GM19324 (cell line): ENCODE results near the gene DPEP2.
"Not testable (repeated sequence)": the region's sequence is repeated elsewhere in the genome, so short reads cannot be mapped to it uniquely, and the experiment has no call there.

Experiments used
- ATAC-seq: cut with Tn5 transposase; IDR thresholded peaks from one replicate; pipeline ENCODE4 v1.9.1; 2021; ENCODE audit warnings: mild to moderate bottlenecking, moderate library complexity; ENCODE audit not compliant: unreplicated experiment, low FRiP score

DPEP2 gene

DNA sequence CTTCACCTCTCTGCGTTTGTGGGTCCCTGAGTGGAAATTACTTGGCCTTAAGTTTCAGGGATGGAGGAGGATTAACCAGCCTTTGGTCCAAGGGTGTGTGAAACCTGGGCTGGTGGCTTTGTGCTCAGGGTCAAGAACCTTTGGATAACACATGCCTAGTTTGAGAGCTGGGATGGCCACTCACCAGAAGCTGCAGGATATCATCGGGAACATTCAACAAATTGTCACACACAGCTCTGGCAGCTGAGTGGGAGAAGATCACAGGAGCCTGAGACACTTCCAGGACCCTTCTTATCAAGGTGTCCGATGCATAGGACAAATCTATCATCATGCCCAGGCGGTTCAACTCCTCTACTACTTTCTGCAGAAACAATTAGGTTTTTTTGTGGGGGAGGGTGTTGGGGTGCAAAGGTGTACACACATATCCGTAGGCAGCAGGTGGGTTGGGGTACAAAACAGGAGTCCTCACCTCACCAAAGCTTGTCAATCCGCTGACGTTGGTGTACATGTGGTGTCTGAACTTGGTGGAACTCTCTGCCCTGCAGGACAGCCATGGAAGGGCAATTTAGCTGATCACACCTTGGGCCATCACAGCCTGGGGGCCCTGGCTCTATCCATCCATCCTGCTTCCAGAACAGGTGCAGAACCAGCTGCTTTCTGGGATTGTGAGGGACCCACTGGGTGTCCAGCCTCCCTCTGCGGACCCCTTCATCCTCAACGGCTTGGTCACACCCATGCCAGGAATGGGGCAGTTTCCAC is 21.6 kb downstream of the DPEP2 start:
- no peak for ATAC-seq

DNA sequence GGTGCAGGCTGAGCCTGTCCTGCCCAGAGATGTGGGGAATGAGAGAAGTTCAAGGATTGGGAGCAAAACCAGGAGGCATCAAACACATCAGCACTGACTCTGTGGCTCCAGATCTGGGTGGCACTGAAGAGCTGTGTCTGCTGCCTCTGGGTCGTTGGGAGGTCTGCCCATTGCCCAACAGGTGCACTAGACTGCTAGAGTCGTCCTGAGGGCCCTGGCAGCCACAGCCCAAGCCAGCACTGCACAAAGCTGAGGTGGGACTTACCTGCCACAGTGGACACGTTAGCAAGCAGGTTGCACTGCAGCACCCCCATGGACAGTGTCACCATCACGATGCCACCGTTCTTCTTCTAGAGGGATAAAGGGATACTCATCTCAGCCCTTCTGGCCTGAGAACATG is 22.3 kb downstream of the DPEP2 start:
- ATAC-seq, result no peak

- no peak for ATAC-seq
Measured at GRCh38 chr16:67976205-67976604, 23.1 kb downstream of the DPEP2 start.

DNA sequence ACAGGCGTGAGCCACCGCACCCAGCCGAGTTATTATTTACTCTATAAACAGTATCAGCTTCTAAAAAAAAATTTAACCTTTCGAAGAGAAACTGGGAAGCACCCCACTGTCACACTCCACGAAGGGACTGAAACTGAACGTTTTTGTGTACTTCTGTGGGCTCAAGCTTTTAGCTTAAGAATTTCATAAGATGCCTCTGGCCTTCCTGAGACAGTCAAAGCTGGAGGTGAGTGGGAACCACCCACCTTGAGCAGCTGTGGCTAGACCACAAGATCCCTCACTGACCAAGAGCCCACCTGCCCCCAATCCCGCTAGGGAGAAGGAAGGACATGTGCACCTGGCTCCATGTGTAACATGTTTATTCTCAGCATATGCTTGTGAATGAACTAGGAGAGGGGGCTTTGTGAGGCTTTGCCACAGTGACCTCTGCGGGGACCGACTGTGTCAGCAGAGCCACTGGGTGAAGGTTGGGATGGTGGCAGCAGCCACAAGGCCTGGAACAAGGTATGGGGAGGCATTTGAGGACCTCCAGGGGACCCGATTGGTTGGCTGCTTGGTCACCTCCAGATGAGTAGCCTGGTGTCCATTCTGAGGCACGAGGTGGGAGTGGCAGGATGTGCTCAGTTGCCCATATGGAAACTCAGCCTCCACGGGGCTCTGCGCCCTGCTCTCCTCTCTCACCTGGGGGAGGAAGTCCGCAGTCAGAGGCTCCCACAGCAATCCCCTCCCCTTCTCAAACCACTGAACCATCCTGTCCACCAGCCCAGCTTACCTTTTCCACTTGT is 23.8 kb downstream of the DPEP2 start:
- no peak for ATAC-seq

GRCh38 chr16:67972285-67972684 is 27.0 kb downstream of the DPEP2 start:
- not testable (repeated sequence) for ATAC-seq

DNA sequence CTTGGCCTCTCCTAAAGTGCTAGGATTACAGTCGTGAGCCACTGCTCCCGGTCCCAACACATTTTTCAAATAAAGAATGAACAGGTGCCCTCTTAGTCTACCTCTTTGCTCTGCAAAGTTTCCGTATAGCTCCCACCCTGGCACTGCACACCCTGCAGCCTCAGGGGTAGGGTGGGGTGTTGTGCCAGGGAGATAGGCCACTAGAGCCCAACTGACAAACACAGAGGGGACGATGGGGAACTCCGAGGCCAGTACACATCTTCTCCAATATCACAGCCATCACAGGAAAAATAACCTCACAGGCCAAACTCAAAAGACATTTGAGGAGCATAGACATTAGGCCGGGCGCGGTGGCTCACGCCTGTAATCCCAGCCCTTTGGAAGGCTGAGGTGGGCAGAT is 28.2 kb downstream of the DPEP2 start:
- no peak for ATAC-seq

DNA sequence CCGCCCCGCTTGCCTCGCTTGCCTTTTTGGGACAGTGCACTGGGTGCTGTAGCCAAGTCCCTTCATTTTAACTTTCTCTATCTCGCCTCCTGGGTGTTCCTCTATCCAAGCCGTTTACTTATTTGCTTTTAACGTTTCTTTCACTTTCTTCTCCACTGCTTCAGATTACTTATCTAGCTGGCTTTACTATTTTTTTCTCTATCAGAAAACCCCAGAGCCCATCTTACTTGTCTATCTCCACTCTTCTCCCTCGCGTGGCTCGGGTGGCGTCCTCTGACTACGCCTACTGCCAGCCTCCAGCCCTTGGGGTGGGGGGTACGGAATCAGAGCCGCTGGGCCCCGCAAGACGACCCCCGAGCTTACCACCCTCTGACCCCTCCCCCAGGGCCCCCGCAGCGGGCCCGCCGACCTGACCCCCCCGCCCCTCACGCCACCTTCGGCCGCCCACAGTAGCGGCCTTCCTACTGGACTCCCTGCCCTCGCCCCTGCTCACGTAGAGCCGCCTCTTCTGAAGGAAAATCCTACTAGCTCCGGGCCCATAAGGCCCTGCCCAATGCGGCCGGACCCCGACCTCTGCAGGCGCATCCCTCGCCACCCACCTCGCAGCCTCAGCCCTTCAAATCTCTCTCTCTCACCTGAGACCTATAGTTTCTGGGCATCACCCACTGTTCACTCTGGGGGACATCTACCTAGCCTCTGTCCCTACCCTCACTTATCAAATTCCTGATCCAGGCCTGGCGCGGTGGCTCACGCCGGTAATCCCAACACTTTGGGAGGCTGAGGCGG is 29.8 kb downstream of the DPEP2 start:
- no peak for ATAC-seq

DNA sequence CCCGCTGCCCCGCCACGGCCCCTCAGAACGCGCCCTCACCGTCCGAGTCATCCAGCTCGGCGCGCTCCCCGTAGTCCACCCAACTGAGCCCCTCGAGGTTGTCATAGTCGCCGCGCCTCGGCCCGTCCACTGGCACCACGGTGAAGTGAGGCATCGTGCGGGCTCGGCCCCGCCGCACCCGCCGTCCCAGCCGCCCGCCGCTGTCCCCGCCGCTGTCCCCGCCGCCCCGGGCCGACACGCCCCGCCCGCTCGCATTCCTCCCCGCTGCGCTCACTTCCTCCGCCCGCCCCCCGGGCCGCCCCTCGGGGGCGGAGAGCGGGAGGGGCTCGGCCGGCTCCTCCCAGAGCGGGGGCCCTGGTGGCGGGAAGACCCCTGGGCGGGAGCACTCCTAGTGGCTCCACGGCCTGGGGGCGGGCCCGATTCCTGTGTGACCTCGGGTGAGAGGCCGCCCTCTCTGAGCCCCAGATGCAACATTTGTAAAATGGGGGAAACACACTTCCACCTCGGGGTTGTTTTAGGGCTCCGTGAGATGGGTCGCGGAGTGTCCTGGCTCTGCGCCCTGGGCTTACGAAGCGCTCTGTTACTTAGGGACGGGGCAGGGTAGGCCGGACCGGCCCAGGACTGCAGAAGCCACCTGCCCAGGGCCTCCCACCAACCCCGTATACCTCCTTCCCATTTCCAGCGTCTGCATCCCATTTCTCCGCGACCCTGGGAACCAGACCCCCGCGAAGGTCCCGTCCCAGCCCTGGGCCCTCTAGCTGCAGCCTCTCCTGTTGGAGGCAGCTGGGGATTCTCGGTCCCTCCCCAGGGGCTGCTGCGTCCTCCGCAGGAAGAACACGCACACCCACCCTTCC is 30.7 kb downstream of the DPEP2 start, which contains the start of gene SLC12A4:
SLC12A4 (minus strand) TSS at position 238 of the 854 bp plus-strand sequence; CDS start at position 154, 84 bp downstream.
- peak; percentile 69 for ATAC-seq

DNA sequence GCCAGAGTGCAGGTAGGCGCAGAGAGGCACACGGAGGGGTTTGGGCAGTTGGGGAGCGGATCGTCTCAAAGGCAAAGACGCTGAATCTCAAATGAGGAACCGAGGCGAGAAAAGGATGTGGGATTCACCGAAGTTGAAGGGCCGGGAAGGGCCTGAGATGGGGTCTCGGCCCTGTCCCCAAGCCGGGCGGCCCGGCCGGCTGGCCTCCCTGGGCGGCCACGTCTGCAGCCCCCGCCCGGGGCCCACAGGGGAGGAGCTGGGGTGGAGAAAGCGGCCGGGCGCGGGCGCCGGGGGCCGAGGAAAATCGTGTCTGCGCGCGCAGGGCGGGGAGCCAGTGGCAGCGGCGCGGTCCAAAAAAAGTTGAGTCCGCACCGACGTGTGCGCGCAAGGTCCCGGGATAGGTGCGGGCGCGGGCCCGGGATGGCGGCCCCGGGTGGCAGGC is 31.3 kb downstream of the DPEP2 start:
- ATAC-seq, result peak; percentile 29

DNA sequence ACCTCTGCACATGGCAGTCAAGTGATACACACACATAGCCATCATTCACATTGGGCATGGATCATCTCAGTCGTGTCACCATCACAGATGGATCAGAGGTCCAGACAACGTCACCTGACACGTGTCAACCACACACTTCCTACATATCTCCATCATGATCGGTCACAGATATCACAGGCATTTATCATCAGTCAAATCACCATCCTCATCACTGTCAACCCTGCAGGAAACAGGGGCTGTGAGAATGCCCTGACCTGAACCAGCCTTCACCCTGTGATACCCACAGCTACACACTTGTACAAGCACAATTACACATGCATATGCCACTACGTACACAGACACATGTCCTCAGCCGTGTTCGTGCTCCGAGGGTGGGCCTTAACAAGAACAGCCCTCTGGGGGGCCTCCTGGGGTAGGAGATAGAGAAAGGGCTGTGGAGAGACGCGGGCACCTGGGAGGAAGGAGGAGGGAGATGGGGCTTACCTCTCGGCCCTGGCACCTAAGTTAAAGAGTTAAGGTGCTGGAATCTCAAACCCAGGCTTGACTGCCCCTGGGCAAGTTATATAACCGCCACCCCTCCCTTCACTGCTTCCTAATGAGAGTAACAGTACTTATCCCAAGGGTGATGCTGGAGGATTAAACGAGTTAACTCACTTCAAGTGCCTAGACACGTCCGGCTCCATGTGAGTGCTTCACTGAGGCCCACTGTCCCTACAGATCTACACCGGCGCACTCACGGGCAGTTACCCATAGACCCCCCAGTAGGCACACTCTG is 31.9 kb downstream of the DPEP2 start:
- no peak for ATAC-seq

DNA sequence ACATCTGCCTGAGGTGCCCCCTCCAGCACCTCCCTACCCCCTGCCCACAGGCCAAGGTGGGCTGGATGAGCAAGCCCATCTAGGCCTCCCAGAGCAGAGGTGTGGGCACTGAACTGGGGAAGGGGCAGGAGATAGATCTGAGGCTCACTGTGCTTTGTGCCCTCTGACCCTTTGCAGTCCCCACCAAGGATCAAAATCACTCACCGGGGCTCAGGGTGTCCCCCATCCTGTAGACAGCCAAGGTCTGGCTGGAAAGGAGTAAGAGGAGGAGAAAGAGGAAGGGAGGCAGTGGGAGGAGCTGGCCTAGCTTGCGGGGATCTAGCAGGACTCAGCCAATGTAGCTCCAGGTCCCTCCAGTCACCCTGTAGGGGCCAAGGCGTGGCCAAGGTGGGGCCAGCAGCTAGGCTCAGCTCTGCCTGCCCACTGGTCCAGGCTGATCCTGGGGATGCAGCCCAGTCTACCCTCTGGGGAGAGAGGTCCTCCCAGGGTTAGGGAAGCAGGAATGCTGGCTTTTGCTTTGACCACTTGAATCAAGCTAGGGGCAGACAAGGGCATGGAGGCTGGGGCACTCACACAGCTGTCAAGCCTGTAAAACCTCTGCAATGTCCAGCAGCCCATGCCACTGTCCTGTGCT is 32.6 kb downstream of the DPEP2 start:
- ATAC-seq, result no peak

DNA sequence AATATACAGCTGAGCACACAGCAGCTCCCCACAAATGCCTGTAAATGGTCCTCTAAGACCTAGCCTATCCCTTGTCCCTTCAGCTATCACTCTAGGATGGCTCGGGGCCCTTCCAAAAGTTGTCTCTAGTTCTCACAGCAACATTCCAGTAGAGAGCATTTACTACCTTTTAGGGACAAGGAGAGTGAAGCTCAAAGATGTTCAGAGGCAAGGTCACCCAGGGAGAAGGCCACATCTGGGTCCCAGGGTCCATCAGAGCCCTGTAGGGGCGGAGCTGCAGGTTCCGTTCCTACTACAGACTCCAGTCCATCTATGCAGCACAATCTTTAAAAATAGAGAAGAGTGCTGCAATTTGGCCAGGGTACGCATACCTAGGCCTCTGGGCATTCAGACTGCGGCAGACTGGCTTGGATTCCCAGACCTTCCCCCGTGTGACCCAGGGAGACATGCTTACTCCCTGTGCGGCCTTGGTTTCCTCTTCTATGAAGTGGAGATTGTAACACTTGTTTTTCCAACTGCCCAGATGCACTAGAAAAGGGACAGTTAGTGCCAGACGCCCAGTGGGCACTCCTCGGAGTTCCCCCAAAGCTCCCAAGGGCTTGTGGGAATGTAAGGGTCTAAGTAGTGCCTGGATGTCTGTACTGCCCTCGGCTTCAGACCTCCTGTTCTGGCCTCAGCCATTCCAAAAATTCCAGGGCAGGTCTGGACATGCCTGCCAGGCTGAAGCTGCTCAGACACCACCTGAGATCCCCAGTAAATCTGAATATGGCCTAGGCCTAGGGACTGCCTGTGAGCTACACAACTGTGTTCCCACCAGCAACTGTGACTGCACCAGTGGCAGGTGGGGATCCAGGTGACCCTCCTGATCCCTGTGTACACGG is 33.4 kb downstream of the DPEP2 start:
- no peak for ATAC-seq

- no peak for ATAC-seq
Measured at GRCh38 chr16:67964477-67965131, 34.7 kb downstream of the DPEP2 start.

GRCh38 chr16:67963662-67964321 is 35.5 kb downstream of the DPEP2 start:
- ATAC-seq, result no peak

DNA sequence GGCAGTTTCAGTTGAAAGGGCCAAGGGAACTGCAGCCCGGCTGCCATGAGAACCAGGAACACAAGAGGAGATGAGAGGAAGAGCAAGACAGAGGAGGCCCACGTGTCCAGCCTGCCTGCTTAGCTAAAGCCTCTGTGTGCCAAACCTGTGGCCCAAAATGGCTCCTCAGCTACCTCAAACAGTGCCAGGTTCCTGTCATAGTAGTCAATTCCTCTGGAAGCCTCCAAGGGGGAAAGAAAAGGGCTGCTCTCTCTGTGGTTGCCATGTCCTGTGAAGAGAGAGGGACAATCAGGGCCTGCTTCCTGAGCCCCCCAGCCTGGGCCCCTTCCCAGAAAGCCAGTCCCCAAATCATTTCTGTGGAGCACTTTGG is 36.0 kb downstream of the DPEP2 start:
- ATAC-seq, result no peak

DNA sequence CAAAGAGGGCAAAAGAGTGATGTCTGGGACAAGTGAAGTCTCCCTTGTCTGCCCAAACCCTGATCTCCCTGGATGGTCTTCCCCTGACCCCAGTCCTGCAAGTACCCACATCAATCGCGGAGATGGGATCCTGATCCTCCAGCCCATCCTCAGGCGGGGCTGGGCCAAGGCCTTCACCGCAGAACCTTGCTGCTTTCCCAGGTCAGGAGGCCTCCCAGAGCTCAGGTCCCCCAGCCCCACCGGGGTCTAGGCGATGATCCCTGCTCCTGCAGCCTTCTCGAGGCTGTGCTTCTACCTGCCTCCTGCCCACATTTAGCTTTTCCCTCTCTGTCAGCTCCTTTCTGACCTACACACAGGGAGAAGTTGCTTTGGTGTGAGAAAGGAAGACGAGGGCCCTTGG is 37.1 kb downstream of the DPEP2 start:
- ATAC-seq, result no peak

GRCh38 chr16:67961551-67961957 is 37.7 kb downstream of the DPEP2 start:
- no peak for ATAC-seq
